Fibroblast of skin of left quadriceps (primary cell): ENCODE measurements around the gene PCBD1.

Experiments used
- DNase-seq, 2 experiments: peaks; one replicate each; pipeline ENCODE4 v3.0.0-alpha.2; 2013; ENCODE audit warnings: low read depth in 2 of 2

PCBD1 gene

GRCh38 chr10:70917635-70918034 is 29.3 kb upstream of the PCBD1 start:
- DNase-seq: no peak

- no peak for DNase-seq
Measured at GRCh38 chr10:70917226-70917625, 28.9 kb upstream of the PCBD1 start.

- no peak for DNase-seq
Measured at GRCh38 chr10:70916241-70916640, 27.9 kb upstream of the PCBD1 start.

- no peak for DNase-seq
Measured at GRCh38 chr10:70915806-70916205, 27.4 kb upstream of the PCBD1 start.

GRCh38 chr10:70915206-70915605 is 26.8 kb upstream of the PCBD1 start:
- no peak for DNase-seq

GRCh38 chr10:70914316-70914864 is 26.0 kb upstream of the PCBD1 start:
- no peak for DNase-seq

GRCh38 chr10:70913893-70914240 is 25.5 kb upstream of the PCBD1 start:
- DNase-seq: no peak

- DNase-seq: no peak
Measured at GRCh38 chr10:70913191-70913892, 25.0 kb upstream of the PCBD1 start.

GRCh38 chr10:70912556-70912955 is 24.2 kb upstream of the PCBD1 start:
- DNase-seq: no peak

- DNase-seq: no peak
Measured at GRCh38 chr10:70911386-70911785, 23.0 kb upstream of the PCBD1 start.

- DNase-seq: no peak
Measured at GRCh38 chr10:70910486-70911341, 22.3 kb upstream of the PCBD1 start.

GRCh38 chr10:70909326-70909935 is 21.1 kb upstream of the PCBD1 start:
- no peak for DNase-seq

- DNase-seq: no peak
Measured at GRCh38 chr10:70908406-70909296, 20.3 kb upstream of the PCBD1 start.

GRCh38 chr10:70907637-70908405 is 19.5 kb upstream of the PCBD1 start:
- DNase-seq: no peak

- DNase-seq: no peak
Measured at GRCh38 chr10:70906953-70907636, 18.7 kb upstream of the PCBD1 start.

GRCh38 chr10:70906031-70906783 is 17.8 kb upstream of the PCBD1 start:
- no peak for DNase-seq

GRCh38 chr10:70905071-70906021 is 17.0 kb upstream of the PCBD1 start:
- DNase-seq: no peak

- peak in 1 of 2 experiments; percentile 29 for DNase-seq
Measured at GRCh38 chr10:70903262-70903921, 15.0 kb upstream of the PCBD1 start.
